Ascending aorta (tissue), 2 donors: ENCODE measurements around the gene PIEZO2. TPM values are rescaled to one million over a fixed set of nuclear protein-coding genes. Genes with fewer than 3 reads are reported as not detected.
A peak's percentile ranks its signal among the peaks of the same experiment; 100 is the strongest.

ENCODE experiments used
- DNase-seq, 2 donors: peaks; one replicate each; pipeline ENCODE4 v3.0.0-alpha.2; 2019; ENCODE audit warnings: low spot score in 2 of 2
- H3K27ac ChIP-seq, 2 donors: fragments of 200-600 bp; sonication (generic); one replicate each; pipeline ENCODE4 v1.5.1; 2016 to 2017; ENCODE audit warnings: mild to moderate bottlenecking in 1 of 2
- H3K27me3 ChIP-seq: fragments of 200-600 bp; sonication (generic); one replicate; pipeline ENCODE4 v1.5.1; 2017
- H3K36me3 ChIP-seq, 2 donors: fragments of 200-600 bp; sonication (generic); one replicate each; pipeline ENCODE4 v1.5.1; 2016
- H3K4me1 ChIP-seq, 2 donors: fragments of 200-600 bp; sonication (generic); one replicate each; pipeline ENCODE4 v1.5.1; 2016 to 2017; ENCODE audit warnings: mild to moderate bottlenecking in 1 of 2
- H3K4me3 ChIP-seq, 2 donors: fragments of 200-600 bp; sonication (generic); one replicate each; pipeline ENCODE4 v1.5.1; 2016 to 2017; ENCODE audit warnings: mild to moderate bottlenecking in 1 of 2
- H3K9me3 ChIP-seq, 2 donors: fragments of 200-600 bp; sonication (generic); one replicate each; pipeline ENCODE4 v1.5.1; 2016
- CTCF ChIP-seq, 3 experiments: fragments of 200-600 bp in 2 of 3; fragments of 450-650 bp in 1 of 3; sonication (generic) in 2 of 3; IDR thresholded peaks; one replicate each; pipeline ENCODE4 v1.5.1; 2016 to 2019; ENCODE audit warnings: antibody characterized with exemption in 3 of 3, mild to moderate bottlenecking in 1 of 3, moderate library complexity in 1 of 3
- intact Hi-C: fragments of 100-400 bp; cut with DNase I; formaldehyde crosslinking; loops from one replicate; pipeline ENCODE4 v1.15.1; 2023
- total RNA-seq: library from RNA; depleted of rRNA; stranded (reverse); fragments of >200 nt; gene quantifications from one replicate; pipeline ENCODE4 v1.1.0, GENCODE V29; 2016

The PIEZO2 gene
- total RNA-seq, 1 donor from 2014 or later, result 3.1 TPM

DNA sequence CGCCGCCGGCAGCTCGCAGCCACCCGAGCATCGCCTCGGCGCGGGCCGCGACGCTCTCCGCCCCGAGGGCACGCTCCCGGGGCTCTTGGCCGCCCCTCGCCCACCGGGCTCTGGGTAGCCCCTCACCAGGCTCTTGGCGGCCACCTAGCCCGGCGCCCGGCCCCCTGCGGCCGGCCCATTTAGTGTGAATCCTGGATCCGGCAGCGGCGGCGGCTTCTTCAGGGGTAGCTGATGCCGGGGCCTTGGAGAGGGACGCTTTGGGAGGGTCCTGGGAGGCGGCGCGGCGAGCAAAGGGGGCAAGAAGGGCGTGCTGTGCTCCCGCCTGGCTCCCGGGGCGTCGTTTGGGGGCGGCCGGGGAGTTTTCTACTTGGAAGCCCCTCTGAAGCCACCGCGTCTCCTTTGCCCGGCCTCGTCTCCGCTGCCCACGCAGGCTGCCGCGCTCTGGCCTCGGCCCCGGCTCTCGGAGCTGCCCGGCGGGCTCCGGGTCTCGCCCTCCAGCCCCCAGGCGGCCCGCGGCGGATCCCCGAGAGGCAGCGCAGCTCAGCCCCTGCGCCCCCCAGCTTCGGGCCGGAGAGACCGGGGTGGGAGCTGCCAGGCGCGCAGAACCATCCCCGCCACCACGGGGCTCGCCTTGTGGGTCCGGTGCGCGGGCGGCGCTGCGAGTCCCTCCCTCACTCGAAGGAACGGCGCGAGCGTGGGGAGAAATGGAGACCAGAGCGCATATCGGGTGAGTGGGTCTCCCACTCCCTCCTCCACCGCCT is 509 bp downstream of the PIEZO2 start:
- no peaks in the 10 kb centered on the region for H3K36me3 ChIP-seq
- H3K27ac ChIP-seq, result no peak overlapping the region
- TF ChIP-seq CTCF (IDR thresholded peaks at IDR 0.05), result no peak
- peaks cover 10% of the 10 kb centered on the region in 2 donors for H3K4me1 ChIP-seq
- DNase-seq, result no peak
- H3K4me3 ChIP-seq, result peak overlapping the region; percentile 57 to 84
- no peaks in the 10 kb centered on the region for H3K9me3 ChIP-seq
- intact Hi-C loops, result loop anchor here (2.0 kb wide), 1 partner anchor 30 kb away; no protein-coding TSS in a partner anchor
- peaks cover 9% of the 10 kb centered on the region for H3K27me3 ChIP-seq

GRCh38 chr18:11147962-11148679 is 1.2 kb downstream of the PIEZO2 start:
- intact Hi-C loops, result loop anchor here (2.0 kb wide), 1 partner anchor 31 kb away; no protein-coding TSS in a partner anchor
- no peak for DNase-seq
- Histone ChIP-seq H3K4me3 (peak overlapping the region; percentile 57 to 84), H3K4me1 (peaks cover 10% of the 10 kb centered on the region in 2 donors), H3K36me3 (no peaks in the 10 kb centered on the region), H3K27me3 (peaks cover 9% of the 10 kb centered on the region), H3K27ac (no peak overlapping the region), H3K9me3 (no peaks in the 10 kb centered on the region)
- no peak for TF ChIP-seq CTCF (IDR thresholded peaks at IDR 0.05)

- no peak overlapping the region for H3K27ac ChIP-seq
- H3K27me3 ChIP-seq, result peaks cover 9% of the 10 kb centered on the region
- H3K9me3 ChIP-seq, result no peaks in the 10 kb centered on the region
- no peak overlapping the region for H3K4me3 ChIP-seq
- peaks cover 10% of the 10 kb centered on the region in 2 donors for H3K4me1 ChIP-seq
- no peaks in the 10 kb centered on the region for H3K36me3 ChIP-seq
- no peak for TF ChIP-seq CTCF (IDR thresholded peaks at IDR 0.05)
- intact Hi-C loops, result no loop called here
- no peak for DNase-seq
Measured at GRCh38 chr18:11147371-11147951, 1.9 kb downstream of the PIEZO2 start.

GRCh38 chr18:11146947-11147345 is 2.4 kb downstream of the PIEZO2 start:
- H3K27ac ChIP-seq, result no peak overlapping the region
- DNase-seq, result no peak
- no peak for TF ChIP-seq CTCF (IDR thresholded peaks at IDR 0.05)
- H3K9me3 ChIP-seq, result no peaks in the 10 kb centered on the region
- no peak overlapping the region for H3K4me3 ChIP-seq
- H3K36me3 ChIP-seq, result no peaks in the 10 kb centered on the region
- H3K27me3 ChIP-seq, result peaks cover 9% of the 10 kb centered on the region
- peaks cover 10% of the 10 kb centered on the region in 2 donors for H3K4me1 ChIP-seq
- intact Hi-C loops, result no loop called here

DNA sequence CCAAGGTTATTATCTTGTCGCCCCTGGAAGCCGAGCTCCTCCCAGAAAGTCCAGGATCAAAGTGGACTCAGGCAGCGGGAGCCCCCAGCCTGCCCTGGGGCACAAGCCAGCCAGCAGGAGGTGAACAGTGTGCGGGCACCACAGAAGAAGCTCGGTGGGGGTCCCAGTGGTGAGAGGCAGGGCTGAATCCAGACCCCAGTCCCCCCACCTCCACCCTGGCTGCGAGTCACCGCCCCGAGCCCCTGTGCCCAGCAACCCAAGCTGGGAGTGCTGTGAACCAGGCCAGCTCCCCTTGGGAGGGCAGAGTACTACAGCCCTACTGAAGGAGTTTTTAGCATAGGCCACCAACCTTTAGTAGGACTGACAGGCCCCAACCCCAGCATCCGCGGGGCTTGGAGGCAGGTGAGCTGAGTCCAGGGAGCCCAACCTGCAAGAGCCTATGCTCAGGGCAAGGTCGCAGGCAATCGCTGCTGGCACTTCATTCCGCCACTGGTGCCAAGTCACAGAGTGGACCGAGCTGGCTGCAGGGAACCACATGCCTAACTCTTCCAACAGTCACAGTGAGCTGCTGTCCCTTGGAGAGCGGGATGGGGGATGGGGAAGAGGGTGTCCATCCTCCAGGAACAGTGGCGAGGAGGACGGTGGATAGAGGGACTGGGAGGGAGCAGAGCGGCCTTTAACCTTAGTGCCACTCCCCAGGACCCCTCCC is 3.0 kb downstream of the PIEZO2 start:
- peaks cover 9% of the 10 kb centered on the region for H3K27me3 ChIP-seq

More for the DNA sequence above, 3.0 kb downstream of the PIEZO2 start:
- H3K36me3 ChIP-seq, result no peaks in the 10 kb centered on the region
- TF ChIP-seq CTCF (IDR thresholded peaks at IDR 0.05), result no peak
- H3K9me3 ChIP-seq, result no peaks in the 10 kb centered on the region
- no peak overlapping the region for H3K27ac ChIP-seq
- intact Hi-C loops, result no loop called here
- peaks cover 10% of the 10 kb centered on the region in 2 donors for H3K4me1 ChIP-seq
- no peak overlapping the region for H3K4me3 ChIP-seq
- DNase-seq, result no peak
